H9 (cell line): ENCODE data around the gene AQP5. TPM values are rescaled to one million over a fixed set of nuclear protein-coding genes. Genes with fewer than 3 reads are reported as not detected.

ENCODE experiments used
- DNase-seq: peaks from one replicate; pipeline ENCODE4 v3.0.0-alpha.2; 2017
- H2AFZ ChIP-seq: one replicate; pipeline ENCODE4 v1.6.1; 2013; ENCODE audit warnings: mild to moderate bottlenecking, low read length, control low read depth, moderate library complexity
- H2AK5ac ChIP-seq: 2 replicates; pipeline ENCODE4 v1.6.1; 2013; ENCODE audit warnings: low read length, control low read depth, mixed read lengths; ENCODE audit not compliant: insufficient read length
- H2BK120ac ChIP-seq: one replicate; pipeline ENCODE4 v1.6.1; 2013; ENCODE audit warnings: low read depth, mild to moderate bottlenecking, low read length, control low read depth, inconsistent platforms; ENCODE audit not compliant: poor library complexity, severe bottlenecking
- H2BK12ac ChIP-seq: 2 replicates; pipeline ENCODE4 v1.6.1; 2013; ENCODE audit warnings: low read length, control low read depth, mixed read lengths, low read depth; ENCODE audit not compliant: insufficient read length
- H2BK15ac ChIP-seq: 2 replicates; pipeline ENCODE4 v1.6.1; 2013; ENCODE audit warnings: low read depth, low read length, control low read depth
- H2BK20ac ChIP-seq: one replicate; pipeline ENCODE4 v1.6.1; 2013; ENCODE audit warnings: low read depth, mild to moderate bottlenecking, low read length, control low read depth, inconsistent platforms; ENCODE audit not compliant: poor library complexity, severe bottlenecking
- H2BK5ac ChIP-seq: 2 replicates; pipeline ENCODE4 v1.6.1; 2013; ENCODE audit warnings: low read length, control low read depth, mixed read lengths; ENCODE audit not compliant: insufficient read length
- H3K14ac ChIP-seq: 2 replicates; pipeline ENCODE4 v1.6.1; 2013; ENCODE audit warnings: low read length, control low read depth; ENCODE audit not compliant: insufficient read depth
- H3K18ac ChIP-seq: 2 replicates; pipeline ENCODE4 v1.6.1; 2013; ENCODE audit warnings: low read depth, mild to moderate bottlenecking, mixed read lengths, low read length, control low read depth; ENCODE audit not compliant: insufficient read length
- H3K23ac ChIP-seq: 2 replicates; pipeline ENCODE4 v1.6.1; 2013; ENCODE audit warnings: low read length, control low read depth, mixed read lengths, low read depth; ENCODE audit not compliant: insufficient read length
- H3K23me2 ChIP-seq: 2 replicates; pipeline ENCODE4 v1.6.1; 2013; ENCODE audit warnings: low read depth, mild to moderate bottlenecking, mixed read lengths, low read length, control low read depth; ENCODE audit not compliant: insufficient read length, poor library complexity, severe bottlenecking
- H3K27ac ChIP-seq: 2 replicates; pipeline ENCODE4 v1.5.1; 2013; ENCODE audit warnings: low read length, control low read depth, mixed read lengths, low read depth; ENCODE audit not compliant: insufficient read length
- H3K27me3 ChIP-seq: 2 replicates; pipeline ENCODE4 v1.6.1; 2013; ENCODE audit warnings: low read length, control low read depth, inconsistent platforms; ENCODE audit not compliant: insufficient read depth
- H3K4ac ChIP-seq: 2 replicates; pipeline ENCODE4 v1.6.1; 2013; ENCODE audit warnings: low read depth, mild to moderate bottlenecking, control low read depth, inconsistent platforms, low read length, moderate library complexity
- H3K4me1 ChIP-seq: 2 replicates; pipeline ENCODE4 v1.6.1; 2013; ENCODE audit warnings: low read length, control low read depth, inconsistent platforms; ENCODE audit not compliant: insufficient read depth
- H3K4me2 ChIP-seq: 2 replicates; pipeline ENCODE4 v1.6.1; 2013; ENCODE audit warnings: low read length, control low read depth, mixed read lengths; ENCODE audit not compliant: insufficient read length, insufficient read depth
- H3K56ac ChIP-seq: 2 replicates; pipeline ENCODE4 v1.6.1; 2013; ENCODE audit warnings: low read depth, mild to moderate bottlenecking, mixed read lengths, low read length, control low read depth; ENCODE audit not compliant: insufficient read length
- H3K79me1 ChIP-seq: 2 replicates; pipeline ENCODE4 v1.6.1; 2013; ENCODE audit warnings: low read depth, mild to moderate bottlenecking, moderate library complexity, low read length, control low read depth, inconsistent platforms; ENCODE audit not compliant: insufficient read depth, poor library complexity, severe bottlenecking
- H3K79me2 ChIP-seq: 2 replicates; pipeline ENCODE4 v1.6.1; 2013; ENCODE audit warnings: low read length, control low read depth, inconsistent platforms; ENCODE audit not compliant: insufficient read depth
- H3K9ac ChIP-seq: 2 replicates; pipeline ENCODE4 v1.6.1; 2013; ENCODE audit warnings: low read length, control low read depth, mixed read lengths; ENCODE audit not compliant: insufficient read length; ENCODE audit errors: extremely low read depth
- H3K9me3 ChIP-seq: one replicate; pipeline ENCODE4 v1.6.1; 2013; ENCODE audit warnings: low read depth, low read length, inconsistent platforms; ENCODE audit not compliant: control insufficient read depth
- H3T11ph ChIP-seq: one replicate; pipeline ENCODE4 v1.6.1; 2013; ENCODE audit warnings: mild to moderate bottlenecking, low read length, control low read depth, inconsistent platforms
- H4K20me1 ChIP-seq: one replicate; pipeline ENCODE4 v1.6.1; 2013; ENCODE audit not compliant: control insufficient read depth, insufficient read length, insufficient read depth
- H4K5ac ChIP-seq: 2 replicates; pipeline ENCODE4 v1.6.1; 2013; ENCODE audit warnings: low read depth, mild to moderate bottlenecking, mixed read lengths, low read length, control low read depth; ENCODE audit not compliant: insufficient read length
- H4K8ac ChIP-seq: replicated peaks from 2 replicates; pipeline ENCODE4 v1.6.1; 2013; ENCODE audit warnings: low read length, control low read depth, mixed read lengths, low read depth; ENCODE audit not compliant: insufficient read length
- H4K91ac ChIP-seq: 2 replicates; pipeline ENCODE4 v1.6.1; 2013; ENCODE audit warnings: low read depth, mild to moderate bottlenecking, moderate library complexity, mixed read lengths, low read length, control low read depth; ENCODE audit not compliant: insufficient read length
- H3K27ac Mint-ChIP-seq, 3 experiments: 2 replicates in 2 of 3; 3 replicates in 1 of 3; pipeline ENCODE4 v1.8.0; 2020 to 2021; ENCODE audit warnings: mixed read lengths in 3 of 3, mild to moderate bottlenecking in 1 of 3, moderate library complexity in 1 of 3
- H3K27me3 Mint-ChIP-seq: 2 replicates; pipeline ENCODE4 v1.8.0; 2021; ENCODE audit warnings: low read depth, mild to moderate bottlenecking, moderate library complexity, mixed read lengths
- H3K36me3 Mint-ChIP-seq, 3 experiments: 2 replicates in 2 of 3; 3 replicates in 1 of 3; pipeline ENCODE4 v1.8.0; 2020 to 2021; ENCODE audit warnings: low read depth in 3 of 3, mixed read lengths in 3 of 3; ENCODE audit not compliant: insufficient read depth in 1 of 3
- H3K4me1 Mint-ChIP-seq, 2 experiments: 2 replicates each; pipeline ENCODE4 v1.8.0; 2020; ENCODE audit warnings: mixed read lengths in 2 of 2
- H3K4me3 Mint-ChIP-seq, 2 experiments: 2 replicates in 1 of 2; 3 replicates in 1 of 2; pipeline ENCODE4 v1.8.0; 2020 to 2021; ENCODE audit warnings: mild to moderate bottlenecking in 2 of 2, mixed read lengths in 2 of 2, moderate library complexity in 1 of 2
- H3K9me3 Mint-ChIP-seq, 2 experiments: 2 replicates in 1 of 2; 3 replicates in 1 of 2; pipeline ENCODE4 v1.8.0; 2020; ENCODE audit warnings: mild to moderate bottlenecking in 2 of 2, mixed read lengths in 2 of 2, moderate library complexity in 1 of 2
- WGBS: extraction: QIAGEN DNeasy Blood & Tissue Kit; methylation state at CpG from one replicate; pipeline ENCODE4 v1.1.7; 2013; ENCODE audit warnings: missing lambda C conversion rate, low lambda C conversion rate, mixed read lengths; ENCODE audit not compliant: insufficient read length; ENCODE audit errors: extremely low coverage; 5-methylcytosine and 5-hydroxymethylcytosine counted together
- total RNA-seq: library from RNA; stranded (reverse); gene quantifications from 2 replicates; pipeline ENCODE4 v1.2.1, GENCODE V29; 2021
- TF ChIP-seq, protein P1 (sequence below): fragments of 200-600 bp; sonication (generic); conservative IDR thresholded peaks from 3 replicates; pipeline ENCODE4 v1.8.0; 2021; ENCODE audit warnings: antibody characterized with exemption, mild to moderate bottlenecking

AQP5 gene
- total RNA-seq, 1 experiment from 2014 or later, result 2.8 TPM

DNA sequence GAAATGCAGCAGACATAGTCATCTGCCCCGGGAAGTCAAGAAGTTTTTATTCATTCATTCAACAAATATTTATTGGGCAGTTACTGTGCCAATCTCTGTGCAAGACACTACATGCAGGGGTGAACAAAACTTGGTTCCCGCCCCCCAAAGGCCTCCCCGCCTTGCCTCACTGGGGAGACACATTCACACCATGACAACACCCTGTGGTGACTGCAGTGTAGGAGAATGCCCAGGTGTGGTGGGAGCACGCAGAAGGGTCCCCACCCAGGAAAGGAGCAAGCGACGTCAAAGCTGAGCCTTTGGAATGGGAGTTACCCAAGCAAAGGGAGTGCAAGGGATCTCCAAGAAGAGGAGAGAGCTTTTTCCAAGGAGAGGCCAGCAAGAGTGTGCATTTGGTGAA, 9.5 kb downstream of the AQP5 start:
- H4K20me1 ChIP-seq, result no peaks in the 10 kb centered on the region
- no peak for DNase-seq
- peaks cover 12% of the 10 kb centered on the region for H3K27me3 Mint-ChIP-seq
- no peak overlapping the region for H3T11ph ChIP-seq
- no peaks in the 10 kb centered on the region for H3K23me2 ChIP-seq
- H3K36me3 Mint-ChIP-seq, result no peaks in the 10 kb centered on the region
- no peak overlapping the region for H3K27ac ChIP-seq
- H4K8ac ChIP-seq, result no peak overlapping the region
- H3K23ac ChIP-seq, result no peak overlapping the region
- WGBS, result no CpG with 5 or more reads among the region's 6 CpGs
- no peak overlapping the region for H2BK12ac ChIP-seq
- H4K5ac ChIP-seq, result no peak overlapping the region
- no peak overlapping the region for H2AK5ac ChIP-seq
- no peak overlapping the region for H3K56ac ChIP-seq
- H3K4ac ChIP-seq, result no peak overlapping the region
- no peak overlapping the region for H3K18ac ChIP-seq
- H3K4me1 Mint-ChIP-seq, result peaks cover 15 to 16% of the 10 kb centered on the region in 2 experiments
- no peak overlapping the region for H2BK5ac ChIP-seq
- no peak overlapping the region for H3K27ac Mint-ChIP-seq
- H3K9me3 ChIP-seq, result no peaks in the 10 kb centered on the region
- H4K91ac ChIP-seq, result no peak overlapping the region
- no peak overlapping the region for H3K9ac ChIP-seq
- no peak overlapping the region for H3K4me2 ChIP-seq
- H3K79me1 ChIP-seq, result no peaks in the 10 kb centered on the region
- H2AFZ ChIP-seq, result no peak overlapping the region
- no peak overlapping the region for H2BK15ac ChIP-seq
- H3K9me3 Mint-ChIP-seq, result no peaks in the 10 kb centered on the region
- H3K4me3 Mint-ChIP-seq, result no peak overlapping the region
- no peak overlapping the region for H3K14ac ChIP-seq
- H2BK120ac ChIP-seq, result no peak overlapping the region
- TF ChIP-seq, protein P1, sequence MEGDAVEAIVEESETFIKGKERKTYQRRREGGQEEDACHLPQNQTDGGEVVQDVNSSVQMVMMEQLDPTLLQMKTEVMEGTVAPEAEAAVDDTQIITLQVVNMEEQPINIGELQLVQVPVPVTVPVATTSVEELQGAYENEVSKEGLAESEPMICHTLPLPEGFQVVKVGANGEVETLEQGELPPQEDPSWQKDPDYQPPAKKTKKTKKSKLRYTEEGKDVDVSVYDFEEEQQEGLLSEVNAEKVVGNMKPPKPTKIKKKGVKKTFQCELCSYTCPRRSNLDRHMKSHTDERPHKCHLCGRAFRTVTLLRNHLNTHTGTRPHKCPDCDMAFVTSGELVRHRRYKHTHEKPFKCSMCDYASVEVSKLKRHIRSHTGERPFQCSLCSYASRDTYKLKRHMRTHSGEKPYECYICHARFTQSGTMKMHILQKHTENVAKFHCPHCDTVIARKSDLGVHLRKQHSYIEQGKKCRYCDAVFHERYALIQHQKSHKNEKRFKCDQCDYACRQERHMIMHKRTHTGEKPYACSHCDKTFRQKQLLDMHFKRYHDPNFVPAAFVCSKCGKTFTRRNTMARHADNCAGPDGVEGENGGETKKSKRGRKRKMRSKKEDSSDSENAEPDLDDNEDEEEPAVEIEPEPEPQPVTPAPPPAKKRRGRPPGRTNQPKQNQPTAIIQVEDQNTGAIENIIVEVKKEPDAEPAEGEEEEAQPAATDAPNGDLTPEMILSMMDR, result no peak
- H3K4me1 ChIP-seq, result no peaks in the 10 kb centered on the region
- no peak overlapping the region for H2BK20ac ChIP-seq
- H3K27me3 ChIP-seq, result peaks cover 2% of the 10 kb centered on the region; the same call in 1 of the 2 replicates
- H3K79me2 ChIP-seq, result no peaks in the 10 kb centered on the region
